NB4 (cell line): ENCODE measurements around the gene SUCNR1.

Experiments used
- DNase-seq: peaks from one replicate; pipeline ENCODE4 v3.0.0; 2010; ENCODE audit warnings: low read depth
- H3K4me3 ChIP-seq: one replicate; pipeline ENCODE4 v1.5.1; 2011; ENCODE audit warnings: mild to moderate bottlenecking, low read depth, low read length, moderate library complexity
- MYC ChIP-seq: IDR thresholded peaks from 2 replicates; pipeline ENCODE4 v1.6.1; 2011; ENCODE audit warnings: low read depth, low read length
- POLR2A ChIP-seq: IDR thresholded peaks from 2 replicates; pipeline ENCODE4 v1.6.1; 2011; ENCODE audit warnings: mild to moderate bottlenecking; ENCODE audit not compliant: insufficient read length; ENCODE audit errors: extremely low read depth
- TF ChIP-seq, protein P1 (sequence below): IDR thresholded peaks from one replicate; pipeline ENCODE4 v1.5.1; 2012; ENCODE audit warnings: low read depth, low read length
- TF ChIP-seq, protein P2 (sequence below): IDR thresholded peaks from 2 replicates; pipeline ENCODE4 v1.6.1; 2011; ENCODE audit warnings: low read depth, low read length

SUCNR1 gene

DNA sequence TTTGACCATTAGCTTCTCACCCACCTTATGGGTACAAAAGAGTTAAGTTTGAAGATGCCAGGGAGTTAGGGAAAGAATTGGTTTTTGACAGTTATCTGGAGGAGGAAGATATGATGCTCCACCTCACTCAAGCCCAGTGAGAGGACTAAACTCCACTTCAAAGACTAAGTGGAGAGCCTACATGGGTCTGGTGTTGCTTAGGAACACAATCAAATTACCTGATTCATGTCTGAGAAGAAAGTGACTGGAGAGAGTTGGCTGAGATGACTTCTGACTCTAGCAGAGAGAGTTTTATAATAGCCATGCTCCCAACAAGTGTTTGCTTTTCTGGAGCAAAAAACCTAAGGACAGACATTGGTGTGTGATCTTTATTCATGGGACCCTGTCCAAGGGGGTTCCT is 43.3 kb downstream of the SUCNR1 start:
- no peak for TF ChIP-seq POLR2A
- no peak for TF ChIP-seq MYC
- TF ChIP-seq, protein P1, sequence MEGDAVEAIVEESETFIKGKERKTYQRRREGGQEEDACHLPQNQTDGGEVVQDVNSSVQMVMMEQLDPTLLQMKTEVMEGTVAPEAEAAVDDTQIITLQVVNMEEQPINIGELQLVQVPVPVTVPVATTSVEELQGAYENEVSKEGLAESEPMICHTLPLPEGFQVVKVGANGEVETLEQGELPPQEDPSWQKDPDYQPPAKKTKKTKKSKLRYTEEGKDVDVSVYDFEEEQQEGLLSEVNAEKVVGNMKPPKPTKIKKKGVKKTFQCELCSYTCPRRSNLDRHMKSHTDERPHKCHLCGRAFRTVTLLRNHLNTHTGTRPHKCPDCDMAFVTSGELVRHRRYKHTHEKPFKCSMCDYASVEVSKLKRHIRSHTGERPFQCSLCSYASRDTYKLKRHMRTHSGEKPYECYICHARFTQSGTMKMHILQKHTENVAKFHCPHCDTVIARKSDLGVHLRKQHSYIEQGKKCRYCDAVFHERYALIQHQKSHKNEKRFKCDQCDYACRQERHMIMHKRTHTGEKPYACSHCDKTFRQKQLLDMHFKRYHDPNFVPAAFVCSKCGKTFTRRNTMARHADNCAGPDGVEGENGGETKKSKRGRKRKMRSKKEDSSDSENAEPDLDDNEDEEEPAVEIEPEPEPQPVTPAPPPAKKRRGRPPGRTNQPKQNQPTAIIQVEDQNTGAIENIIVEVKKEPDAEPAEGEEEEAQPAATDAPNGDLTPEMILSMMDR: no peak
- TF ChIP-seq, protein P2, sequence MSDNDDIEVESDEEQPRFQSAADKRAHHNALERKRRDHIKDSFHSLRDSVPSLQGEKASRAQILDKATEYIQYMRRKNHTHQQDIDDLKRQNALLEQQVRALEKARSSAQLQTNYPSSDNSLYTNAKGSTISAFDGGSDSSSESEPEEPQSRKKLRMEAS: no peak
- H3K4me3 ChIP-seq: no peak overlapping the region
- DNase-seq: no peak

DNA sequence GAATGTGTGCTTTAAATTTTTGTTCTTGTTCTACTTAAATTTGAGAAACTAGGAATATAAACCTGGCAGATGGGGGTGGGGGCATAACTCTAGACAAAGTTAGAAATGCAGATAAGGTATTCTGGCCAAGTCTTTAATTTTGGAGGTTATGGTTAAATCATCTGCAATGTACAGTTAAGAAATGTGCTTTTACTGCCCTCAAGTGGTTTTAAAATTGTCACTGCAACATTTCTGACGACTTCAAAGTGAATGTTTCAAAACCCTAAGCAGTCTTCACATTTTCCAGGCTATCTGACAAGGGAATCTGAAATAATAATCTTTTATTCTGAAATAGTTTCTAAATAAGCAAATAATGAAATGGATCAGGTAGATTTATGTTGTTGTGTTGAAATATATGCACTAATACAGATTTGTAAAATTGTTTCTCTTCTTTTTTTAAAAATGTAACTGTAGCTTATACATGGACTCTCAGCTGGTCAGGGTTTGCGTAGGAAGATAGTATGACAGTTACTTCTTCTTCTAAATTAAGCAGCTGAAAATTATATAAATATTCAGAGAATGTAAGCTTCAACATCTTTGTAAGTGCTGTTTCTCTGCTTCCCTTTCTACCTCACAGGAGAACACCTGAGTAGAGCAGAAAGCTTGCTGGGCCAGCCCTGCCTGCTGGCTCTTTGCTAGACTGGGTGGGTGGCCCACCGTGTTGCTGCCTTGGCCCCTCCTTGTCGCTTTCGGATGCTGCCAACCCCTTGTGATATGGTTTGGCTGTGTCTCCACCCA is 45.0 kb downstream of the SUCNR1 start:
- TF ChIP-seq, protein P2: no peak
- TF ChIP-seq, protein P1: peak; percentile 46
- H3K4me3 ChIP-seq: no peak overlapping the region
- peak; percentile 80 for DNase-seq

DNA sequence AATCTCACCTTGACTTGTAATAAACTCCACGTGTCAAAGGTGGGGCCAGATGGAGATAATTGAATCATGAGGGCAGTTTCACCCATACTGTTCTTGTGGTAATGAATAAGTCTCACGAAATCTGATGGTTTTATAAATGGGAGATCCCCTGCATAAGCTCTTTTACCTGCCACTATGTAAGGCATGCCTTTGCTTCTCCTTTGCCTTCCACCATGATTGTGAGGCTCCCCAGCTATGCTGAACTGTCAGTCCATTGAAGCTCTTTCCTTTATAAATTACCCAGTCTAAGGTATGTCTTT is 45.5 kb downstream of the SUCNR1 start:
- TF ChIP-seq POLR2A (no peak), MYC (no peak)
- TF ChIP-seq, protein P2: no peak
- TF ChIP-seq, protein P1: no peak
- DNase-seq: no peak
- H3K4me3 ChIP-seq: no peak overlapping the region

DNA sequence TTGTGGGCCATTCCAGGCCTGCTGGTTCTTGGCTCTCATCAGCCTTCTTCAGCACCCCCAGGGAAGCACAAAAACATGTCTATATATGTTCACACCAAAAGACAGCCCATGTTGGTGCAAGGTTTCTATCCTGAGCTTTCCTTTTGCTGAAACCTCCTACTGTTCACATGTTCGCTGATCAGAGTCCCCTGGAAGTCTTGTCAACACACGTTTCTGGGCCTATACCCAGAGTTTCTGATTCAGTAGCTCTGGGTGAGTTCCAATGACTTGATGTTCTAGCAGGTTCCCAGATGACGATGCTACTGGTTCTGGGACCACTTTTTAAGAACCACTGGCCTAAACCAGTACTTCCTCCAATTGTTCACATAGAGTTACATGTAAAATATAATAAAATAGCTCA is 46.0 kb downstream of the SUCNR1 start:
- H3K4me3 ChIP-seq: no peak overlapping the region
- no peak for DNase-seq
- TF ChIP-seq POLR2A (no peak), MYC (no peak)
- TF ChIP-seq, protein P2: no peak
- TF ChIP-seq, protein P1: no peak

DNA sequence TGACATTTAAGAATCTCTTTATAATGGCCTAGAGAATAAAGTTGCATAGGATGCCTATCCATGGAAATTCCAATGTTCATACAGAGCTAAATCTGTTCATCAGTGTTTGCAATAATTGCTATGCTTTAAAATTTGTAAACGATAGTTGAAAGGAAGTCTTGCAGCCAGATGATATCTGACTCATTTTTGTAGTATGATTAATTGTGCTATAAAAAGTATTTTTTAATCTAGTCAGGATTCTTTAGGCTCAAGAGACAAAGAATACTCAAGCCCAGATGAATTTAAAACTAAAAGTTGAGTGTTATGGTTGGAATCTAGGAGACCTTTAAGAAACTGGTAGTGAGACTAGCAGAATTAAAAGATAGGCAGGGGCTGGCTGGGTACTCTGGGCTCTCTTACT is 50.5 kb downstream of the SUCNR1 start:
- TF ChIP-seq POLR2A (no peak), MYC (no peak)
- TF ChIP-seq, protein P2: no peak
- TF ChIP-seq, protein P1: no peak
- no peak overlapping the region for H3K4me3 ChIP-seq
- DNase-seq: no peak

DNA sequence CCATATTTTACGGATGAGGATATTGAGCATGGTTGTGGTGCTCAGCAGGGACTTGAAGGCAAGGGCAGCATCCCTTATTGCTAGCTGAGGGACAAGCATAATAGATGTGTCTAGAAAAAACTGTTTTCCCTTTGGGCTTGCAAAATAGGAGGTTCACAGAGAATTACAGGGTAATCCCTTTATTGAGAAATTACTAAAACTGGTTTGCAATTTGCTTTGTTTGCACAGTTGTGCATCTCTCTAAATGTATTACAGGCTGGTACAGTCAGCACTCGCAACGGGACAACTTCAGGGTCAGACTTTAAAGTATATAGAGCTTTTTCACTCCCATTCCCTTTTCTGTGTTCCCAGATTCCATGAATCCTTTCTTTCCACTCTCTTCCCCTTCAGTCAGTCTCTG is 51.3 kb downstream of the SUCNR1 start:
- H3K4me3 ChIP-seq: no peak overlapping the region
- TF ChIP-seq, protein P1: no peak
- no peak for TF ChIP-seq POLR2A
- TF ChIP-seq MYC: no peak
- TF ChIP-seq, protein P2: no peak
- no peak for DNase-seq
